ENCODE results near the gene SIM1.
A peak's percentile ranks its signal among the peaks of the same experiment; 100 is the strongest.

SIM1 gene

GRCh38 chr6:100470422-100471120 lies 5.8 kb upstream of the SIM1 start:
- no peak for DNase-seq

GRCh38 chr6:100469101-100469859 lies 4.6 kb upstream of the SIM1 start:
- no peak for DNase-seq

GRCh38 chr6:100468016-100468622 lies 3.4 kb upstream of the SIM1 start:
- DNase-seq = no peak

- DNase-seq = no peak
Measured at GRCh38 chr6:100467129-100468015, 2.7 kb upstream of the SIM1 start.

GRCh38 chr6:100466410-100467128 lies 1.8 kb upstream of the SIM1 start:
- DNase-seq = no peak

- no peak for DNase-seq
Measured at GRCh38 chr6:100465701-100466409, 1.1 kb upstream of the SIM1 start.

- no peak for DNase-seq
Measured at GRCh38 chr6:100464162-100464851, 414 bp downstream of the SIM1 start.

GRCh38 chr6:100463630-100464161 lies 1.0 kb downstream of the SIM1 start:
- DNase-seq = no peak

GRCh38 chr6:100462706-100463629 lies 1.8 kb downstream of the SIM1 start:
- no peak for DNase-seq

GRCh38 chr6:100461917-100462705 lies 2.6 kb downstream of the SIM1 start:
- peak; percentile 8 for DNase-seq

- no peak for DNase-seq
Measured at GRCh38 chr6:100461278-100461916, 3.3 kb downstream of the SIM1 start.

GRCh38 chr6:100460650-100461204 lies 4.0 kb downstream of the SIM1 start:
- no peak for DNase-seq

GRCh38 chr6:100459592-100460184 lies 5.0 kb downstream of the SIM1 start:
- DNase-seq = no peak

- DNase-seq = no peak
Measured at GRCh38 chr6:100458841-100459591, 5.7 kb downstream of the SIM1 start.

- no peak for DNase-seq
Measured at GRCh38 chr6:100457311-100457990, 7.3 kb downstream of the SIM1 start.

- DNase-seq = no peak
Measured at GRCh38 chr6:100456908-100457235, 7.8 kb downstream of the SIM1 start.

All from CD4-positive, alpha-beta T cell treated with Interleukin-10 for 1 hour (primary cell).